Measurements from ENCODE around the gene DHFR2.
"Not testable (repeated sequence)": the region's sequence is repeated elsewhere in the genome, so short reads cannot be mapped to it uniquely, and the experiment has no call there.

Gene DHFR2

DNA sequence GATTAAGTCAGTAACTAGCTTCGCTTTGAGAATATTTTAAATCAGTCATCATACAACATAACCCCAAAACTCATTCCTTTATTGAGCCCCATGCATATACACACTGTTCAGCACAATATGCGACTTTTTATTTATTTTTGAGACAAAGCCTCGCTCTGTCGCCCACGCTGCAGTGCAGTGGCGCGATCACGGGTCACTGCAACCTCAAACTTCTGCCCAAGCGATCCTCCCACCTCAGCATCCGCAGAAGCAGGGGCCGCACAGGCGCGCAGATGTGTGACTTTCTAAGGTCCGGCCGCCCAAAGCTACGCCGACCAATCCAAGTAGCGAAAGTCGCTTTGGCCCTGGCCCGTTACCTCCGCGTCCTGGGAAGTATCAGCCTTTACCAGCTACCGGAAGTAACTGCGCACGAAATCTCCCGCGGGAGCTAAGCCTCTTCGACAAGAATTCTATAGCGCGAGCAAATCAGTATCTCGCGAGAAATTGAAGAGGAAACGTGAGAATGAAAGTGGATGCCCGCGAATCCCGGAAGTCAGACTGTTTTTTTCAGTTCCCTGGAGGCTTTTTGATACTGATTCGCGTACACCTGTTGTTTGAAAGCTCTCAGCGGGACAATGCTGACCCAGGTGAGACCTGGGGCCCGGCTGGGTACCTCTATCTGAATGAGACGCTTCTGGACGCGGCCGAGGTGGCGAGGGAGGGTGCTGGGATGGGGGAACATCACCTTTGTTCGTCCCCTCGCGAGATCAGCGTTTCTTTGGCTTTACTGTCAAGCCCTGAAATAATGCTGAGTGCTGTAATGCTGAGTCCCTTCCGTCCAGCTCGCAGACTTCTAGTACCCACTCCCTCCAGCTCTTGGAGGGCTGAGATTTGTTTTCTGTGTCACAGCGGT lies at the start of gene DHFR2, which contains the start of gene NSUN3:
Gene DHFR2 (minus strand): TSS at position 404 of the 892 bp plus-strand sequence. CDS start 1,405 bp downstream, outside the sequence.
Gene NSUN3 (plus strand): TSS at position 549 of the 892 bp plus-strand sequence. CDS start 66 bp downstream, at position 615.
- peaks cover 28% of the 10 kb centered on the region for H3K36me3 Mint-ChIP-seq
- no peaks in the 10 kb centered on the region for H3K27me3 Mint-ChIP-seq
- H3K4me3 Mint-ChIP-seq, result peak within 1 kb of the TSS; percentile 99
- H3K4me1 Mint-ChIP-seq, result peaks cover 37% of the 10 kb centered on the region
- no peaks in the 10 kb centered on the region for H3K9me3 Mint-ChIP-seq
- peak within 1 kb of the TSS; percentile 100 for H3K27ac Mint-ChIP-seq
- peak; percentile 97 for ATAC-seq

DNA sequence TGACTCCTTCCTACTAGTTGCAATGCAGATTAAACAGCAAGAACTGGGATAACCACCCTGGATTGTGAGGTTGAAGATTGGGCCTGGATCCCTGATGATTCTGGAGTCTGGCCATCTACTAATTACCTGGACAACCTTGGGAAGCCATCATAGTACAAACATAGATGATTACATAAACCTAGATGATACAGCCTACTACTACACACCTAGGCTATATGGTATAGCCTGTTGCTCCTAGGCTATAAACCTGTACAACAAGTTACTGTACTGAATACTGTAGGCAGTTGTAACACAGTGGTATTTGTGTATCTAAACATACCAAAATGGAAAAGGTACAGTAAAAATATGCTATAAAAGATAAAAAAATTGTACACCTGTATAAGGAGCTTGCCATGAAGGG lies 48.1 kb upstream of the DHFR2 start:
- Mint-ChIP-seq H3K27me3 (no peaks in the 10 kb centered on the region), H3K27ac (no peak overlapping the region), H3K4me3 (no peak overlapping the region), H3K4me1 (no peaks in the 10 kb centered on the region), H3K36me3 (peaks cover 47% of the 10 kb centered on the region), H3K9me3 (no peaks in the 10 kb centered on the region)
- ATAC-seq, result no peak

DNA sequence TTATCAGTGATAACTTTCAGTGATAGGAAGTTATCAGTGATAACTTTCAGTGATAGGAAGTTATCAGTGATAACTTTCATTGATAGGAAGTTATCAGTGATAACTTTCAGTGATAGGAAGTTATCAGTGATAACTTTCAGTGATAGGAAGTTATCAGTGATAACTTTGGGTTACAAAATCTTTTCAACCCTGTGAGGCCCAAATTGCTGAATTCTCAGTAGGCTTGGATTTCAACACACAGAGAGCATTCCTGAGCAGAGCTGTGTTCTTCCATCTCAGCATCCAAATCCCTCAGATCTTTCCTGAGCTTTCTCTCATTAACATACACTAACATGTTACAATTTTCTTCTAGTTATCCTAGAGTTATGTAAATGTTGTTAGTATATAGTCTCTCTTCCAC lies 47.5 kb upstream of the DHFR2 start:
- ATAC-seq, H3K27me3 Mint-ChIP-seq, H3K27ac Mint-ChIP-seq, H3K4me3 Mint-ChIP-seq, H3K9me3 Mint-ChIP-seq, H3K4me1 Mint-ChIP-seq: not testable (repeated sequence)
- peaks cover 50% of the 10 kb centered on the region for H3K36me3 Mint-ChIP-seq

DNA sequence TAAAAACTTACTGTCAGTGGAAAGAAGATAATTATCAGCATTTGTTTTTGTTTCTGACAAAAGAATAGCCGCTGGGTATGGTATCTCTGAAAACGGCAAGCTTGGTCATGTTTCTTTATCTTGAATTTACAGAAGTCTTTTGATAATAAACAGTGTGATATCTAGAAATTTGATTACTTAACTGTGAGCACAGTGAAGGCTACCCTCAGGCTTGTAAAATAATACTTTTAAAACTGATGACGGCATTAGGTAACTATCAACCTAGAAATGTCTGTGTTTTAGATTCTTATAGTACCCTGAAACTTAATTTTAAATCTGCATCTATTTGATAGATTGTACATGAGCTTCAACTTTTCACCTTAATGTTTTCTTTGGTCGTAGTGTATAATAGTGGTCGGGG lies 43.6 kb upstream of the DHFR2 start:
- Mint-ChIP-seq H3K27me3 (no peaks in the 10 kb centered on the region), H3K36me3 (peaks cover 38% of the 10 kb centered on the region), H3K27ac (no peak overlapping the region), H3K4me1 (no peaks in the 10 kb centered on the region), H3K4me3 (no peak overlapping the region), H3K9me3 (no peaks in the 10 kb centered on the region)
- no peak for ATAC-seq

DNA sequence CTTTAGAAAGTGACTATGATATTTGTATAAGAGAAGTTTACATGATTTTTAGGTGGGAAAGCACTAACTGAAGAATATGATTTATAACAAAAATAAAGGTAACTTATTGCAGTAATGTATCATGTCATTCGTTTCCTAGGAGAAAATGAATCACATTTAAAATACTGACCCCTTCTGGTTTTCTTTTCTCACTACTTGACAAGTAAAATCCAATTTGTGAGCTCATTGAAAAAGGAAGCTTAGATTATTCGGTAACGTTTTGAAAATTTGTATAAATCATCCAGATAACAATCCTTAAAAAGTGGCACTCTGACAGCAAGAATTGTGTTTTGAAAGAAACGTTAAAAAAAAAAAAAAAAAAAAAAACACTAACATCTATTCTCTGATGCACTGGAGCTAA lies 39.1 kb upstream of the DHFR2 start:
- Mint-ChIP-seq H3K4me1 (no peaks in the 10 kb centered on the region), H3K4me3 (no peak overlapping the region), H3K36me3 (peaks cover 43% of the 10 kb centered on the region), H3K27me3 (no peaks in the 10 kb centered on the region), H3K27ac (no peak overlapping the region), H3K9me3 (no peaks in the 10 kb centered on the region)
- no peak for ATAC-seq

DNA sequence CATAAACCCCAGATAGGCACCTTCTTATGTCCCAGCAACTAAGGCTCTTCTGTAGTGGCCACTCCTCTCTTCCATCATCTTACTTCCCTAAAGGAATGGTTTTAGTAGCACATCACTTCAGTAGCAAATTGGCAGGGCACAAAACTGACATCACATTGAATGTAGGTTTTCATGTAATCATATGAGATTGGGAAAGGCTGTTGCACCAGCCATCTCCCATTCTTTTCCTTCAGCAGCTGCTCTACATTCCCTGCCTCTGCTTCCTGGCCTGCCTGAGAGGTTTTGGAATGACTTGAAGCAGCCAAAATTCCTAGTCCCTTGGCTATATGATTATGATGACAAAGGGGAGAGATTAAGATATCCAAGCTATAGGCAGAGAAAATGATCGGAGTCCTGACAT lies 36.6 kb upstream of the DHFR2 start:
- Mint-ChIP-seq H3K27me3 (no peaks in the 10 kb centered on the region), H3K4me1 (no peaks in the 10 kb centered on the region), H3K27ac (no peak overlapping the region), H3K4me3 (no peak overlapping the region), H3K36me3 (peaks cover 38% of the 10 kb centered on the region), H3K9me3 (no peaks in the 10 kb centered on the region)
- no peak for ATAC-seq

DNA sequence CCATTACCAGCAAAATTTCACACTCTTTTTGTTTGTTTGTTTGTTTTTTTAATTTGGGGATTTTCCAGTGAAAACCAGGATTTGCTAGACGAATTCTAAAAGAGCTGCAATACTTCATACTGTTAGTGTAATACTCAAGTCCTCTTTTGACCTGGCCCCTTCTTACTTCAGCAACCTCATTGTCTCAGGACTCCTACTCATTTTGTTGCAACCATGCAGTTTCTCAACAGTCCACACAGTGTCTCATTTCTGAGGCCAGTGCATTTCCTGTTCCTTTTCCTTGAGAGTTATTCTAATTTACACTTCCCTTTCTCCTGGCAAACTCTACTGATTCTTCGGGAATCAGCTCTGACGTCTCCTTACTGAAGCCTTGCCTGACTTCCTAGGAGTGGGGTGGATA lies 35.7 kb upstream of the DHFR2 start:
- no peaks in the 10 kb centered on the region for H3K27me3 Mint-ChIP-seq
- H3K27ac Mint-ChIP-seq, result no peak overlapping the region
- H3K4me3 Mint-ChIP-seq, result no peak overlapping the region
- H3K36me3 Mint-ChIP-seq, result peaks cover 42% of the 10 kb centered on the region
- H3K9me3 Mint-ChIP-seq, result no peaks in the 10 kb centered on the region
- no peaks in the 10 kb centered on the region for H3K4me1 Mint-ChIP-seq
- no peak for ATAC-seq

DNA sequence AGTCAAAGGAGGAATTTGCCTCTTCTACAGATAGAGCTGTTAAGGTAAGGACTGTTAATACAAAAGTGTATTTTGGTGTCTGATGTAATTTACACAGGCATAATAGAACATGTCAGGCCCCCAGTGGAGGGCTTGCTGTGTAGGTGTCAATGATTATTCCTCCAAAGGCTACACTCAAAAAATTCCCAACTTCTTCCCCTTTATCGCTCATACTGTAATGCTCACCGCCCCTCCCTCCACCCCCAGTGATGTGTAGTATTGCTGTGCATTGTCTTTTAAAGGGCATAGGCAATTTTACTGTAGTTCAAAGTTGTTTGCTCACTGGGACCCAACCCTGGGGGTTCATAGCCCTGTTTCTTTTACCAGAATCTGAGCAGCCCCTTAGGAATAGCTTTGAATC lies 32.4 kb upstream of the DHFR2 start:
- Mint-ChIP-seq H3K27ac (no peak overlapping the region), H3K27me3 (no peaks in the 10 kb centered on the region), H3K4me1 (no peaks in the 10 kb centered on the region), H3K9me3 (no peaks in the 10 kb centered on the region), H3K4me3 (no peak overlapping the region), H3K36me3 (peaks cover 64% of the 10 kb centered on the region)
- no peak for ATAC-seq

DNA sequence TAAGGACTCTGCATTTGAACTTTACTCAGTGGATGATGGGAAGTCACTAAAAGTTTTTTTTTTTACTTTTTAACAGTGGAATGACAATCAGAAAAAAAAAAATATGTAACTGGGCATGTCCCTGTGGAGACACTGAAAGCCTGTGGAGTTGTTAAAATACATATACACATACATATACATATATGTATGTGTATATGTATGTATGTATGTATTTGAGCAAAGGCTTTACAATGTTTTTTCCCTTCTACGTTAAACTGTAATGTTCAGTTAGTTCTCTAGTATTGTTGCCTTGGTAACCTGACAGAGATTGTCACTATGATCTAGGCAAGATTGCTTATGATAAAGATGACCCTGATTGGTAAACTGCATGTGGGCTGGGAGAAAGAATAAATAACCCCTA lies 30.4 kb upstream of the DHFR2 start:
- Mint-ChIP-seq H3K4me3 (no peak overlapping the region), H3K4me1 (no peaks in the 10 kb centered on the region), H3K27ac (no peak overlapping the region), H3K9me3 (no peaks in the 10 kb centered on the region), H3K27me3 (no peaks in the 10 kb centered on the region), H3K36me3 (peaks cover 60% of the 10 kb centered on the region)
- ATAC-seq, result no peak

DNA sequence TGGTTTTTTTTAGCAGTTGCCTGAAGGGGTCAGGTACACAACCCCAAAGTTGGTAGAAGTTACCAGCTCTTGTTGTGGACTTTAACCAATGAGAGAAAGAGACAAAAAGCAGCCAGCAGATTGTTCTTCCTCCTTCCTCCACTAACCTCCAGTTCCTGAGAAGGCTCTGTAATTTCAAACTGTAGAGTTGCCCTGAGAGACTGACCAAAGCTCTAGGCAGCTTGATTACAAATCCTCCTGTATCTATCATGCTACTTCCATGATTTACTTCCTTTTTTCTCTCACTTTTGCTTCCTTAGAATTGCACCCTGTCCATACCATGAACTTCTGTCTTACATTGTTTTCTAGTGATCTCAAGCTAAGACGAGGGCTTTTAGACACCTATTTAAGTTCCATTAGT lies 29.4 kb upstream of the DHFR2 start:
- H3K27me3 Mint-ChIP-seq, result no peaks in the 10 kb centered on the region
- H3K4me3 Mint-ChIP-seq, result no peak overlapping the region
- no peak for ATAC-seq
- H3K36me3 Mint-ChIP-seq, result peaks cover 59% of the 10 kb centered on the region
- H3K4me1 Mint-ChIP-seq, result no peaks in the 10 kb centered on the region
- no peak overlapping the region for H3K27ac Mint-ChIP-seq
- H3K9me3 Mint-ChIP-seq, result no peaks in the 10 kb centered on the region

DNA sequence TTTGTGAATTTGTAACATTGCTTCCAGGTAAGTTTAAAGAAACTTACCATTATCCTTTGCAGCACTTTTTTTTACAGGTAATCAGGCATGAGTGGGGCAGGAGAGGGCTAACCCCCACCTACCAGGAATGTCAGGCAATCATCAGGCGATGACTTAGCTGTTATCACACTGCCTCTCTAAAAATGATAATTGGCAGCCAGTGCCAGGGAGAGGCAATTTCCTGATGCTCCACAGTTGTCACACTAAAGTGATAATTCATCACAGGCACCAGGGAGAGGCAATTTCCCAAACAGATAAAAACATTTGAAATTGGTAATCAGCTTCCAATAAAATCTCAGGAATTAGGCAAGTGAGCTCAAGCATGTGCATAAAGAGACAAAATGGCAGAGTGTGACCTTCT lies 26.4 kb upstream of the DHFR2 start:
- no peak for ATAC-seq
- Mint-ChIP-seq H3K27ac (no peak overlapping the region), H3K4me1 (no peaks in the 10 kb centered on the region), H3K9me3 (no peaks in the 10 kb centered on the region), H3K27me3 (no peaks in the 10 kb centered on the region), H3K4me3 (no peak overlapping the region), H3K36me3 (peaks cover 59% of the 10 kb centered on the region)

DNA sequence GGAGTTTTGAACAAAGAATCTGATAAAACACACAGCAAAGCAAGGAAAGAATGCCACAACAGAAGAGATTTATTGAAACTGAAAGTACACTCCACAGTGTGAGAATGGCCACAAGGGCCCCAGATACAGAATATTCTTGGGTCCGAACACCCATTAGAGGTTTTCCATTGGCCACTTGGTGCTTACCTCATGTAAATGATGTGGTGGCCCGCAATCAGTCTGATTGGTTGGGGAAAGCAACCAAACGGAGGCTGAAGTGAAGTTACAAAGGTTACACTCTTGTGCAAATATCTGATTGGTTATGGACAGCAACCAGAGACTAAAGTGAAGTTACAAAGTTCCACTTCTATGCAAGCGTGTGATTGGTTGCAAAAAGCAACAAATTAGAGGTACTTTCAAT lies 20.5 kb upstream of the DHFR2 start:
- Mint-ChIP-seq H3K4me3 (no peak overlapping the region), H3K9me3 (no peaks in the 10 kb centered on the region), H3K4me1 (peaks cover 29% of the 10 kb centered on the region), H3K27me3 (no peaks in the 10 kb centered on the region), H3K27ac (no peak overlapping the region), H3K36me3 (peaks cover 47% of the 10 kb centered on the region)
- no peak for ATAC-seq

DNA sequence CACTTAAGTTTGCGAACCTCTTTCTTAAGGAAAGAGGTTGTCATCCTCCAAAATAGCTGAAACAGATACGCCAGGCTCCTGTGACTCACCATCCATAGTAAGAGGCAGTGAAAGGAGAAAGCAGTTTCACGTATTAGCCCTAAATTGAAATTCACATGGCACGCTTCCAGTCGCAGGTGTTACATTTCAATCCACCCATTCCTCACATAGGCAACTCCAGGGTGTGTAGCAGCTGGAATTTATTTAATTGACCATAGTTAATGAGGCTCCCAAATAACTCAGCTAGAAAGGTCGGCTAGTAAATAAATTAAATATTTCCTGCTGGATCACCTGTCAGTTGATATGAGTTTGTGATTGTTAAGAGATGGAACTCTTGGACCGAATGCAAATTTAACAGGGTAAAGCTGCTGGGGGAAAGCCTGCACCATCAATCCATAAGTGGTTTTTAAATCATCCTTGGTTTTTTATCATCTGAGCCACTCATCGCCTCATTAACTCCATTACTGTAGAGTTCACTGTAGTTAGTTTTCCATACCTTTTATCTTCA lies 19.7 kb upstream of the DHFR2 start:
- Mint-ChIP-seq H3K27me3 (no peaks in the 10 kb centered on the region), H3K36me3 (peaks cover 47% of the 10 kb centered on the region), H3K4me3 (no peak overlapping the region), H3K4me1 (peaks cover 37% of the 10 kb centered on the region), H3K27ac (no peak overlapping the region), H3K9me3 (no peaks in the 10 kb centered on the region)
- no peak for ATAC-seq

DNA sequence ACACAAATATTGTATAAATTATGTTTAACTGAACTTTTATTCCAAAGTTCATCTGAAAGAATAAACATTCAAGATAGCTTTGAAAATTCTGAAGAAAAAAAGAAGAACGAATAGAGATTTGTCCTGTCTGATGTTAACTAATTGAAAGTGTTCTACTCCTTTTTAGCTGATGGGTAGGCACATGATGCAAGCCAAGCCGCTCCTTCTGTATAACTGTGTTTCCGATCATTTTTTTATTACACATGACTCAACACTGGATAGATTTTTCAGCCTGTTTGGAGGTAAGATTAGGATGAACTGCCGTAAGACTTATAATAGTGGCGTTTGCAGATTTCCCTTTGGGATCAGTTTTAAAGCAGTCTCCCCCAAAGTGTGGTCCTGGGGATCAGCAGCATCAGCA lies 19.2 kb upstream of the DHFR2 start:
- ATAC-seq, result no peak
- H3K4me3 Mint-ChIP-seq, result no peak overlapping the region
- no peaks in the 10 kb centered on the region for H3K27me3 Mint-ChIP-seq
- H3K27ac Mint-ChIP-seq, result no peak overlapping the region
- peaks cover 43% of the 10 kb centered on the region for H3K4me1 Mint-ChIP-seq
- peaks cover 48% of the 10 kb centered on the region for H3K36me3 Mint-ChIP-seq
- H3K9me3 Mint-ChIP-seq, result no peaks in the 10 kb centered on the region

DNA sequence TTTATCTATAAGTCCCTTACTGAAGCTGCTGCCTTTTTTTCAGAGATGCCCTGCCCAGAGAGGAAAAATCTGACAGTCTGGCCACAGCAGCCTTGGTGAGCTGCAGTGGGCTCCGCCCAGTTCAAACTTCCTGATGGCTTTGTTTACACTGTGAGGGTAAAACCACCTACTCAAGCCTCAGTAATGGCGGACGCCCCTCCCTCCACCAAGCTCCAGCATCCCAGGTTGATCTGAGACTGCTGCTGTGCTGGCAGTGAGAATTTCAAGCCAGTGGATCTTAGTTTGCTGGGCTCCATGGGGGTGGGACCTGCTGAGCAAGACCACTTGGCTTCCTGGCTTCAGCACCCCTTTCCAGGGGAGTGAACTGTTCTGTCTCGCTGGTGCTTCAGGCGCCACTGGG lies 17.8 kb upstream of the DHFR2 start:
- H3K4me3 Mint-ChIP-seq, ATAC-seq, H3K27ac Mint-ChIP-seq: not testable (repeated sequence)

DNA sequence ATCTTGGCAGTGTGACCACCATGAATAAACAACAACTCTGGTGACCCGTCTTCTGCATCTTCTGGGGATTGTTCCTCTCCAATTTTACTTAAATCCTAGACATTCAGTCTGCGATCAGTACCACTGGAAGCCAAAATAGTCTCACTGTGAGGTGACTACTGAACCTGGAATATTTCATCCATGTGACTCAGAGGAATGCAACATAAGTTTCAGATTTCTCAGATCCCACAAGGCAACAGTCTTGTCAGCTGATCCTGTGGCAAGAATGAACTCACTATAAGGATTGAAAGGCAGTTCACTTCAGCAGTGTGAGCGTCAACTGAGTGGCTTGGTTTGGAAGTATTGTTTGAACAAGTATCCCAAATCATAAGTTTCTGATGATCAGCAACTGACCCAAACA lies 13.3 kb upstream of the DHFR2 start:
- Mint-ChIP-seq H3K4me1 (peaks cover 56% of the 10 kb centered on the region), H3K27ac (no peak overlapping the region), H3K36me3 (peaks cover 70% of the 10 kb centered on the region), H3K27me3 (no peaks in the 10 kb centered on the region), H3K9me3 (no peaks in the 10 kb centered on the region), H3K4me3 (no peak overlapping the region)
- no peak for ATAC-seq

More for the DNA sequence above, 17.8 kb upstream of the DHFR2 start:
- H3K9me3 Mint-ChIP-seq, H3K27me3 Mint-ChIP-seq: not testable (repeated sequence)
- H3K4me1 Mint-ChIP-seq, result peaks cover 44% of the 10 kb centered on the region
- H3K36me3 Mint-ChIP-seq, result peaks cover 59% of the 10 kb centered on the region

Measured in stimulated activated memory B cell treated with anti-CD40 and anti-IgM and Interleukin-4, amounts not matched to agents 10 μg/mL and 1 μg/mL and 100 μg/mL, for 72 hours (primary cell).